Left ventricle myocardium superior (tissue), 1 donor: ENCODE data around the gene CDH22. TPM values are rescaled to one million over a fixed set of nuclear protein-coding genes. Genes with fewer than 3 reads are reported as not detected.
A peak's percentile ranks its signal among the peaks of the same experiment; 100 is the strongest.

ENCODE experiments used
- ATAC-seq: fragments of 200-7000 bp; cut with Tn5 transposase; one replicate; pipeline ENCODE4 v1.9.1; 2020; ENCODE audit warnings: mild to moderate bottlenecking, moderate library complexity
- DNase-seq: peaks from one replicate; pipeline ENCODE4 v3.0.0-alpha.2; 2020
- intact Hi-C: fragments of 100-400 bp; cut with micrococcal nuclease; formaldehyde crosslinking; loops from one replicate; pipeline ENCODE4 v1.11.0; 2022
- long read RNA-seq: library from polyadenylated mRNA; unstranded; transcript quantifications from one replicate; pipeline ENCODE4 v2.0.0, GENCODE V29; 2021
- total RNA-seq: library from RNA; stranded (reverse); fragmentation: NEBNext Ultra II Directional; extraction: Animal tissue kit (Norgen Biotek cat#: 25700); gene quantifications from one replicate; pipeline ENCODE4 v1.2.1, GENCODE V29; 2021
- donor health status: DM: no; HTN: yes; CAD: no; lungs with severe emphysema.

Gene CDH22
- total RNA-seq = 2.3 TPM
- long read RNA-seq, partial matches to known transcripts = 0 of 3 reads
- long read RNA-seq, other reads (novel, unspliced or antisense) = 2 of 3 reads

GRCh38 chr20:46308258-46309157 is at the start of gene CDH22:
TSS of gene CDH22 (minus strand) at chr20:46308498. CDS start at chr20:46251294, 57,204 bp downstream.
- ATAC-seq = peak; percentile 69
- intact Hi-C loops = no loop called here
- DNase-seq = peak; percentile 55

GRCh38 chr20:46357030-46357514 is 48.8 kb upstream of the CDH22 start:
- ATAC-seq (peak; percentile 39), DNase-seq (peak; percentile 58)
- intact Hi-C loops = no loop called here

GRCh38 chr20:46356195-46357029 is 48.1 kb upstream of the CDH22 start:
- intact Hi-C loops = no loop called here
- DNase-seq (no peak), ATAC-seq (no peak)

- intact Hi-C loops = no loop called here
- ATAC-seq (no peak), DNase-seq (no peak)
Observed at GRCh38 chr20:46355778-46356177, 47.5 kb upstream of the CDH22 start.

GRCh38 chr20:46354920-46355654 is 46.8 kb upstream of the CDH22 start:
- DNase-seq = no peak
- intact Hi-C loops = no loop called here
- no peak for ATAC-seq

- intact Hi-C loops = no loop called here
- ATAC-seq = no peak
- DNase-seq = no peak
Observed at GRCh38 chr20:46354207-46354555, 45.9 kb upstream of the CDH22 start.

- ATAC-seq = no peak
- intact Hi-C loops = no loop called here
- no peak for DNase-seq
Observed at GRCh38 chr20:46353500-46354206, 45.4 kb upstream of the CDH22 start.

GRCh38 chr20:46352370-46352938 is 44.2 kb upstream of the CDH22 start:
- intact Hi-C loops = no loop called here
- no peak for DNase-seq
- no peak for ATAC-seq

GRCh38 chr20:46351357-46352058 is 43.2 kb upstream of the CDH22 start:
- ATAC-seq (no peak), DNase-seq (no peak)
- intact Hi-C loops = no loop called here

- DNase-seq (no peak), ATAC-seq (no peak)
- intact Hi-C loops = no loop called here
Observed at GRCh38 chr20:46350986-46351267, 42.6 kb upstream of the CDH22 start.

- DNase-seq (no peak), ATAC-seq (no peak)
- intact Hi-C loops = no loop called here
Observed at GRCh38 chr20:46350201-46350985, 42.1 kb upstream of the CDH22 start.

- DNase-seq (no peak), ATAC-seq (no peak)
- intact Hi-C loops = loop anchor here (10.0 kb wide), 1 partner anchor 215 kb away; no protein-coding TSS in a partner anchor
Observed at GRCh38 chr20:46349742-46350056, 41.4 kb upstream of the CDH22 start.

GRCh38 chr20:46349035-46349741 is 40.9 kb upstream of the CDH22 start:
- ATAC-seq (peak; percentile 80), DNase-seq (peak; percentile 81)
- intact Hi-C loops = loop anchor here (10.0 kb wide), 1 partner anchor 214 kb away; no protein-coding TSS in a partner anchor

- intact Hi-C loops = loop anchor here (10.0 kb wide), 1 partner anchor 213 kb away; no protein-coding TSS in a partner anchor
- DNase-seq = peak; percentile 54
- ATAC-seq = peak; percentile 64
Observed at GRCh38 chr20:46347841-46348803, 39.8 kb upstream of the CDH22 start.

GRCh38 chr20:46346770-46347169 is 38.5 kb upstream of the CDH22 start:
- no peak for DNase-seq
- intact Hi-C loops = loop anchor here (10.0 kb wide), 1 partner anchor 212 kb away; no protein-coding TSS in a partner anchor
- ATAC-seq = no peak
